ENCODE results near the gene BICC1. TPM values are rescaled to one million over a fixed set of nuclear protein-coding genes. Genes with fewer than 3 reads are reported as not detected.

The BICC1 gene
- total RNA-seq, 1 experiment from 2014 or later: 0.38 TPM

- no peak overlapping the region for H3K4me3 ChIP-seq (ENCODE audit: insufficient read depth, low read depth, low read length)
- H3K36me3 ChIP-seq (replicated peaks; ENCODE audit: control insufficient read depth, insufficient read depth, low read length): no peaks in the 10 kb centered on the region
- no peaks in the 10 kb centered on the region for H3K27me3 ChIP-seq (ENCODE audit: control insufficient read depth, insufficient read depth, low read length)
- no peak for DNase-seq
Measured at GRCh38 chr10:58696736-58697135, 184.1 kb downstream of the BICC1 start.

GRCh38 chr10:58697691-58698090 lies 185.0 kb downstream of the BICC1 start:
- peak; percentile 5 for DNase-seq
- Histone ChIP-seq H3K4me3 (ENCODE audit: insufficient read depth, low read depth, low read length) (no peak overlapping the region), H3K36me3 (replicated peaks; ENCODE audit: control insufficient read depth, insufficient read depth, low read length) (no peaks in the 10 kb centered on the region), H3K27me3 (ENCODE audit: control insufficient read depth, insufficient read depth, low read length) (no peaks in the 10 kb centered on the region)

- Histone ChIP-seq H3K36me3 (replicated peaks; ENCODE audit: control insufficient read depth, insufficient read depth, low read length) (no peaks in the 10 kb centered on the region), H3K27me3 (ENCODE audit: control insufficient read depth, insufficient read depth, low read length) (no peaks in the 10 kb centered on the region), H3K4me3 (ENCODE audit: insufficient read depth, low read depth, low read length) (no peak overlapping the region)
- no peak for DNase-seq
Measured at GRCh38 chr10:58698777-58699356, 186.2 kb downstream of the BICC1 start.

GRCh38 chr10:58700591-58700990 lies 187.9 kb downstream of the BICC1 start:
- Histone ChIP-seq H3K27me3 (ENCODE audit: control insufficient read depth, insufficient read depth, low read length) (no peaks in the 10 kb centered on the region), H3K36me3 (replicated peaks; ENCODE audit: control insufficient read depth, insufficient read depth, low read length) (no peaks in the 10 kb centered on the region), H3K4me3 (ENCODE audit: insufficient read depth, low read depth, low read length) (no peak overlapping the region)
- DNase-seq: no peak

GRCh38 chr10:58701405-58702135 lies 188.9 kb downstream of the BICC1 start:
- Histone ChIP-seq H3K27me3 (ENCODE audit: control insufficient read depth, insufficient read depth, low read length) (no peaks in the 10 kb centered on the region), H3K4me3 (ENCODE audit: insufficient read depth, low read depth, low read length) (no peak overlapping the region), H3K36me3 (replicated peaks; ENCODE audit: control insufficient read depth, insufficient read depth, low read length) (no peaks in the 10 kb centered on the region)
- no peak for DNase-seq

GRCh38 chr10:58704226-58704625 lies 191.6 kb downstream of the BICC1 start:
- Histone ChIP-seq H3K36me3 (replicated peaks; ENCODE audit: control insufficient read depth, insufficient read depth, low read length) (no peaks in the 10 kb centered on the region), H3K27me3 (ENCODE audit: control insufficient read depth, insufficient read depth, low read length) (no peaks in the 10 kb centered on the region), H3K4me3 (ENCODE audit: insufficient read depth, low read depth, low read length) (no peak overlapping the region)
- DNase-seq: no peak

- no peaks in the 10 kb centered on the region for H3K36me3 ChIP-seq (replicated peaks; ENCODE audit: control insufficient read depth, insufficient read depth, low read length)
- no peak for DNase-seq
- no peaks in the 10 kb centered on the region for H3K27me3 ChIP-seq (ENCODE audit: control insufficient read depth, insufficient read depth, low read length)
- no peak overlapping the region for H3K4me3 ChIP-seq (ENCODE audit: insufficient read depth, low read depth, low read length)
Measured at GRCh38 chr10:58704671-58705141, 192.0 kb downstream of the BICC1 start.

GRCh38 chr10:58706836-58707235 lies 194.2 kb downstream of the BICC1 start:
- no peaks in the 10 kb centered on the region for H3K27me3 ChIP-seq (ENCODE audit: control insufficient read depth, insufficient read depth, low read length)
- H3K36me3 ChIP-seq (replicated peaks; ENCODE audit: control insufficient read depth, insufficient read depth, low read length): no peaks in the 10 kb centered on the region
- H3K4me3 ChIP-seq (ENCODE audit: insufficient read depth, low read depth, low read length): no peak overlapping the region
- DNase-seq: no peak

GRCh38 chr10:58712141-58712540 lies 199.5 kb downstream of the BICC1 start:
- no peaks in the 10 kb centered on the region for H3K36me3 ChIP-seq (replicated peaks; ENCODE audit: control insufficient read depth, insufficient read depth, low read length)
- H3K27me3 ChIP-seq (ENCODE audit: control insufficient read depth, insufficient read depth, low read length): no peaks in the 10 kb centered on the region
- no peak overlapping the region for H3K4me3 ChIP-seq (ENCODE audit: insufficient read depth, low read depth, low read length)
- DNase-seq: no peak

GRCh38 chr10:58712982-58713381 lies 200.3 kb downstream of the BICC1 start:
- DNase-seq: peak; percentile 14
- Histone ChIP-seq H3K36me3 (replicated peaks; ENCODE audit: control insufficient read depth, insufficient read depth, low read length) (no peaks in the 10 kb centered on the region), H3K4me3 (ENCODE audit: insufficient read depth, low read depth, low read length) (no peak overlapping the region), H3K27me3 (ENCODE audit: control insufficient read depth, insufficient read depth, low read length) (no peaks in the 10 kb centered on the region)

GRCh38 chr10:58714409-58714808 lies 201.7 kb downstream of the BICC1 start:
- H3K27me3 ChIP-seq (ENCODE audit: control insufficient read depth, insufficient read depth, low read length): no peaks in the 10 kb centered on the region
- DNase-seq: no peak
- no peak overlapping the region for H3K4me3 ChIP-seq (ENCODE audit: insufficient read depth, low read depth, low read length)
- no peaks in the 10 kb centered on the region for H3K36me3 ChIP-seq (replicated peaks; ENCODE audit: control insufficient read depth, insufficient read depth, low read length)

GRCh38 chr10:58715061-58715460 lies 202.4 kb downstream of the BICC1 start:
- Histone ChIP-seq H3K36me3 (replicated peaks; ENCODE audit: control insufficient read depth, insufficient read depth, low read length) (no peaks in the 10 kb centered on the region), H3K27me3 (ENCODE audit: control insufficient read depth, insufficient read depth, low read length) (no peaks in the 10 kb centered on the region), H3K4me3 (ENCODE audit: insufficient read depth, low read depth, low read length) (no peak overlapping the region)
- DNase-seq: no peak

GRCh38 chr10:58718596-58718995 lies 205.9 kb downstream of the BICC1 start:
- Histone ChIP-seq H3K36me3 (replicated peaks; ENCODE audit: control insufficient read depth, insufficient read depth, low read length) (no peaks in the 10 kb centered on the region), H3K4me3 (ENCODE audit: insufficient read depth, low read depth, low read length) (no peak overlapping the region), H3K27me3 (ENCODE audit: control insufficient read depth, insufficient read depth, low read length) (no peaks in the 10 kb centered on the region)
- no peak for DNase-seq

GRCh38 chr10:58721601-58722281 lies 209.1 kb downstream of the BICC1 start:
- no peak for DNase-seq
- no peaks in the 10 kb centered on the region for H3K36me3 ChIP-seq (replicated peaks; ENCODE audit: control insufficient read depth, insufficient read depth, low read length)
- no peaks in the 10 kb centered on the region for H3K27me3 ChIP-seq (ENCODE audit: control insufficient read depth, insufficient read depth, low read length)
- H3K4me3 ChIP-seq (ENCODE audit: insufficient read depth, low read depth, low read length): no peak overlapping the region

GRCh38 chr10:58723186-58723585 lies 210.5 kb downstream of the BICC1 start:
- H3K27me3 ChIP-seq (ENCODE audit: control insufficient read depth, insufficient read depth, low read length): no peaks in the 10 kb centered on the region
- DNase-seq: no peak
- H3K4me3 ChIP-seq (ENCODE audit: insufficient read depth, low read depth, low read length): no peak overlapping the region
- no peaks in the 10 kb centered on the region for H3K36me3 ChIP-seq (replicated peaks; ENCODE audit: control insufficient read depth, insufficient read depth, low read length)
